Naive thymus-derived CD4-positive, alpha-beta T cell (primary cell): ENCODE data around the gene FAM20A. TPM values are rescaled to one million over a fixed set of nuclear protein-coding genes. Genes with fewer than 3 reads are reported as not detected.

Experiments used
- ATAC-seq: fragments of 150-1000 bp; cut with Tn5 transposase; 2 replicates; pipeline ENCODE4 v1.10.0; 2021; ENCODE audit warnings: mild to moderate bottlenecking, moderate library complexity
- CTCF ChIA-PET: fragments of 350-600 bp; sonication (Branson Sonifier 250); formaldehyde crosslinking; loops from one replicate; lab custom pipeline; 2021; ENCODE audit warnings: antibody characterized with exemption; lab: Charles Lee
- POLR2A ChIA-PET: fragments of 350-600 bp; sonication (Branson Sonifier 250); formaldehyde crosslinking; loops from one replicate; lab custom pipeline; 2021; ENCODE audit warnings: antibody characterized with exemption, inconsistent platforms; lab: Charles Lee
- DNase-seq, 9 donors: peaks; one replicate each; pipeline versions ENCODE4 v3.0.0 to v3.0.0-alpha.2; 2020 to 2022; ENCODE audit warnings: mixed read lengths in 1 of 9
- H3K27ac ChIP-seq: one replicate; pipeline ENCODE4 v1.7.0; 2013; ENCODE audit warnings: mild to moderate bottlenecking, low read depth, low read length, moderate library complexity
- H3K27me3 ChIP-seq, 2 donors: one replicate each; pipeline ENCODE4 v1.7.0; 2013; ENCODE audit warnings: low read length in 2 of 2, mild to moderate bottlenecking in 2 of 2, moderate library complexity in 2 of 2; ENCODE audit not compliant: control insufficient read depth in 2 of 2, insufficient read depth in 2 of 2
- H3K36me3 ChIP-seq, 3 experiments: 1 replicate in 2 of 3; 2 replicates in 1 of 3; pipeline ENCODE4 v1.7.0; 2013; ENCODE audit warnings: low read length in 3 of 3, mild to moderate bottlenecking in 3 of 3, moderate library complexity in 1 of 3; ENCODE audit not compliant: insufficient read depth in 3 of 3, control insufficient read depth in 2 of 3
- H3K4me1 ChIP-seq, 2 donors: one replicate each; pipeline ENCODE4 v1.7.0; 2013; ENCODE audit warnings: low read length in 2 of 2, mild to moderate bottlenecking in 2 of 2, moderate library complexity in 1 of 2; ENCODE audit not compliant: control insufficient read depth in 2 of 2, insufficient read depth in 2 of 2
- H3K4me3 ChIP-seq: 2 replicates; pipeline ENCODE4 v1.7.0; 2013; ENCODE audit warnings: mild to moderate bottlenecking, low read length
- H3K9me3 ChIP-seq, 3 experiments: 1 replicate in 2 of 3; 2 replicates in 1 of 3; pipeline ENCODE4 v1.7.0; 2013; ENCODE audit warnings: low read length in 3 of 3; ENCODE audit not compliant: control insufficient read depth in 2 of 3
- H3K27ac Mint-ChIP-seq, 9 donors: one replicate each; pipeline ENCODE4 v1.8.0; 2020 to 2022; ENCODE audit warnings: mixed read lengths in 9 of 9, mild to moderate bottlenecking in 8 of 9, moderate library complexity in 5 of 9, inconsistent platforms in 2 of 9
- H3K27me3 Mint-ChIP-seq, 5 donors: one replicate each; pipeline ENCODE4 v1.8.0; 2021 to 2022; ENCODE audit warnings: mixed read lengths in 5 of 5, mild to moderate bottlenecking in 1 of 5
- H3K36me3 Mint-ChIP-seq, 5 donors: one replicate each; pipeline ENCODE4 v1.8.0; 2020 to 2022; ENCODE audit warnings: mixed read lengths in 5 of 5, mild to moderate bottlenecking in 3 of 5, inconsistent platforms in 1 of 5
- H3K4me1 Mint-ChIP-seq, 7 donors: one replicate each; pipeline ENCODE4 v1.8.0; 2020 to 2022; ENCODE audit warnings: mixed read lengths in 7 of 7, mild to moderate bottlenecking in 3 of 7, inconsistent platforms in 1 of 7
- H3K4me3 Mint-ChIP-seq, 10 donors: one replicate each; pipeline ENCODE4 v1.8.0; 2020 to 2022; ENCODE audit warnings: mild to moderate bottlenecking in 10 of 10, mixed read lengths in 10 of 10, moderate library complexity in 6 of 10, inconsistent platforms in 2 of 10
- H3K9me3 Mint-ChIP-seq, 11 donors: one replicate each; pipeline ENCODE4 v1.8.0; 2020 to 2022; ENCODE audit warnings: mixed read lengths in 11 of 11, mild to moderate bottlenecking in 4 of 11, inconsistent platforms in 1 of 11, moderate library complexity in 1 of 11
- intact Hi-C, 2 donors: fragments of 100-400 bp; cut with micrococcal nuclease; formaldehyde crosslinking; loops; one replicate each; pipeline ENCODE4 v1.15.1; 2023
- polyA plus RNA-seq, 2 donors: library from polyadenylated mRNA; unstranded; fragments of 300-500 nt; fragmentation: Illumina TruSeq; gene quantifications; one replicate each; pipeline ENCODE4 v1.2.3, GENCODE V29; 2021
- total RNA-seq, 6 experiments: library from RNA in 5 of 6; stranded (reverse) in 5 of 6; gene quantifications; 1 replicate in 5 of 6; 2 replicates in 1 of 6; pipeline ENCODE4 v1.2.3 and lab custom pipeline; 2021 to 2026

FAM20A gene
- total and polyA plus RNA-seq, 7 experiments from 2014 or later, result 0.19 to 2.9 (median 0.42) TPM; not detected in 4

- H3K4me3 Mint-ChIP-seq, result peak overlapping the region; percentile 89 to 100 (median 100)
- Histone ChIP-seq H3K9me3 (no peaks in the 10 kb centered on the region), H3K27me3 (no peaks in the 10 kb centered on the region), H3K36me3 (peaks cover 4 to 34% (median 8%) of the 10 kb centered on the region in 3 experiments), H3K4me3 (peak overlapping the region; percentile 97), H3K4me1 (peaks cover 13 to 22% of the 10 kb centered on the region in 2 donors), H3K27ac (peak overlapping the region; percentile 98)
- CTCF ChIA-PET, result no interaction called here
- intact Hi-C loops, result loop anchor here (2.0 to 10.0 kb wide), 7 partner anchors 47 to 1137 kb away; partner anchors contain the start of genes AMZ2 (in 1 of the 2), MAP2K6 (in 1 of the 2) and PITPNC1 (in 1 of the 2)
- POLR2A ChIA-PET, result no interaction called here
- peaks cover 35 to 71% (median 61%) of the 10 kb centered on the region in 7 donors for H3K4me1 Mint-ChIP-seq
- H3K27ac Mint-ChIP-seq, result peak overlapping the region; percentile 91 to 100 (median 99)
- H3K9me3 Mint-ChIP-seq, result peaks cover 0 to 5% (median 0%) of the 10 kb centered on the region in 11 donors
- H3K27me3 Mint-ChIP-seq, result no peaks in the 10 kb centered on the region
- H3K36me3 Mint-ChIP-seq, result peaks cover 8 to 29% (median 25%) of the 10 kb centered on the region in 5 donors
- ATAC-seq (no peak), DNase-seq (no peak)
These were observed 87.2 kb downstream of the FAM20A start for GRCh38 chr17:68513932-68514331.

GRCh38 chr17:68512960-68513474 lies 88.2 kb downstream of the FAM20A start:
- no peaks in the 10 kb centered on the region for H3K27me3 Mint-ChIP-seq
- ATAC-seq (no peak), DNase-seq (peak in 3 of 9 donors; percentile 19 to 40 (median 28))
- Histone ChIP-seq H3K9me3 (no peaks in the 10 kb centered on the region), H3K4me3 (peak overlapping the region; percentile 97), H3K27me3 (no peaks in the 10 kb centered on the region), H3K27ac (peak overlapping the region; percentile 98), H3K4me1 (peaks cover 13 to 22% of the 10 kb centered on the region in 2 donors), H3K36me3 (peaks cover 4 to 25% (median 8%) of the 10 kb centered on the region in 3 experiments)
- H3K27ac Mint-ChIP-seq, result peak overlapping the region; percentile 91 to 100 (median 99)
- ChIA-PET CTCF (no interaction called here), POLR2A (interaction anchor here (0.7 kb wide), 1 partner anchor 795 kb away, joined by 3 read pairs; no protein-coding TSS in a partner anchor)
- intact Hi-C loops, result loop anchor here (1.0 to 10.0 kb wide), 13 partner anchors 25 to 1136 kb away; partner anchors contain the start of genes ABCA5 (in 2 of the 2), KPNA2 (in 2 of the 2), NOL11 (in 2 of the 2) and AMZ2 (in 1 of the 2)
- H3K4me1 Mint-ChIP-seq, result peaks cover 34 to 72% (median 56%) of the 10 kb centered on the region in 7 donors
- H3K36me3 Mint-ChIP-seq, result peaks cover 8 to 26% (median 22%) of the 10 kb centered on the region in 5 donors
- H3K4me3 Mint-ChIP-seq, result peak overlapping the region; percentile 89 to 100 (median 100)
- peaks cover 0 to 5% (median 0%) of the 10 kb centered on the region in 11 donors for H3K9me3 Mint-ChIP-seq

- ChIA-PET POLR2A (interaction anchor here (0.7 to 1.0 kb wide), 3 partner anchors 9 to 794 kb away, joined by 3 to 5 read pairs (median 3); partner anchors contain the start of gene ARSG), CTCF (interaction anchor here (0.6 kb wide), 1 partner anchor 485 kb away, joined by 5 read pairs; no protein-coding TSS in a partner anchor)
- ATAC-seq (peak; percentile 92), DNase-seq (peak; percentile 84 to 96 (median 94))
- no peaks in the 10 kb centered on the region for H3K27me3 Mint-ChIP-seq
- intact Hi-C loops, result loop anchor here (1.0 to 10.0 kb wide), 13 partner anchors 24 to 1135 kb away; partner anchors contain the start of genes ABCA5 (in 2 of the 2), KPNA2 (in 2 of the 2), NOL11 (in 2 of the 2) and AMZ2 (in 1 of the 2)
- no peaks in the 10 kb centered on the region for H3K27me3 ChIP-seq
- H3K9me3 Mint-ChIP-seq, result peaks cover 0 to 5% (median 0%) of the 10 kb centered on the region in 11 donors
- H3K9me3 ChIP-seq, result no peaks in the 10 kb centered on the region
- H3K4me3 ChIP-seq, result peak within 1 kb of the TSS; percentile 97
- peak within 1 kb of the TSS; percentile 98 for H3K27ac ChIP-seq
- H3K36me3 Mint-ChIP-seq, result peaks cover 8 to 20% (median 18%) of the 10 kb centered on the region in 5 donors
- peaks cover 34 to 74% (median 50%) of the 10 kb centered on the region in 7 donors for H3K4me1 Mint-ChIP-seq
- peak within 1 kb of the TSS; percentile 91 to 100 (median 100) for H3K27ac Mint-ChIP-seq
- peaks cover 4 to 19% (median 8%) of the 10 kb centered on the region in 3 experiments for H3K36me3 ChIP-seq
- H3K4me3 Mint-ChIP-seq, result peak within 1 kb of the TSS; percentile 89 to 100 (median 100)
- H3K4me1 ChIP-seq, result peaks cover 13 to 22% of the 10 kb centered on the region in 2 donors
These were observed 88.8 kb downstream of the FAM20A start, which contains the start of gene PRKAR1A for GRCh38 chr17:68512247-68512959. TSS of gene PRKAR1A (plus strand) at chr17:68512430. CDS start at chr17:68515400, 2,970 bp downstream.

GRCh38 chr17:68511671-68512246 lies 89.4 kb downstream of the FAM20A start:
- peak overlapping the region; percentile 89 to 100 (median 99) for H3K4me3 Mint-ChIP-seq
- H3K36me3 Mint-ChIP-seq, result peaks cover 3 to 15% (median 12%) of the 10 kb centered on the region in 5 donors
- POLR2A ChIA-PET, result interaction anchor here (0.7 to 1.3 kb wide), 3 partner anchors 8 to 220 kb away, joined by 3 to 5 read pairs (median 4); partner anchors contain the start of gene ARSG
- H3K27me3 ChIP-seq, result no peaks in the 10 kb centered on the region
- intact Hi-C loops, result loop anchor here (1.0 to 10.0 kb wide), 13 partner anchors 23 to 1134 kb away; partner anchors contain the start of genes ABCA5 (in 2 of the 2), KPNA2 (in 2 of the 2), NOL11 (in 2 of the 2) and AMZ2 (in 1 of the 2)
- ATAC-seq, result peak; percentile 63
- peak overlapping the region; percentile 97 for H3K4me3 ChIP-seq
- H3K4me1 Mint-ChIP-seq, result peaks cover 33 to 74% (median 46%) of the 10 kb centered on the region in 7 donors
- peaks cover 13 to 22% of the 10 kb centered on the region in 2 donors for H3K4me1 ChIP-seq
- CTCF ChIA-PET, result no interaction called here
- no peaks in the 10 kb centered on the region for H3K27me3 Mint-ChIP-seq
- DNase-seq, result peak in 3 of 9 donors; percentile 25 to 75 (median 74)
- peaks cover 0 to 14% (median 4%) of the 10 kb centered on the region in 3 experiments for H3K36me3 ChIP-seq
- peaks cover 0 to 6% (median 0%) of the 10 kb centered on the region in 11 donors for H3K9me3 Mint-ChIP-seq
- peak overlapping the region; percentile 91 to 100 (median 100) for H3K27ac Mint-ChIP-seq
- H3K27ac ChIP-seq, result peak overlapping the region; percentile 98
- no peaks in the 10 kb centered on the region for H3K9me3 ChIP-seq

GRCh38 chr17:68511254-68511670 lies 89.9 kb downstream of the FAM20A start:
- Mint-ChIP-seq H3K9me3 (peaks cover 0 to 6% (median 0%) of the 10 kb centered on the region in 11 donors), H3K4me3 (peak overlapping the region; percentile 72 to 99 (median 84)), H3K27me3 (no peaks in the 10 kb centered on the region), H3K27ac (peak overlapping the region; percentile 78 to 100 (median 91)), H3K36me3 (peaks cover 3 to 13% (median 9%) of the 10 kb centered on the region in 5 donors), H3K4me1 (peaks cover 30 to 72% (median 43%) of the 10 kb centered on the region in 7 donors)
- DNase-seq (peak in 1 of 9 donors; percentile 18), ATAC-seq (no peak)
- intact Hi-C loops, result loop anchor here (5.0 to 10.0 kb wide), 4 partner anchors 164 to 1134 kb away; partner anchors contain the start of genes MAP2K6 (in 1 of the 2) and PITPNC1 (in 1 of the 2)
- Histone ChIP-seq H3K27me3 (no peaks in the 10 kb centered on the region), H3K27ac (peak overlapping the region; percentile 98), H3K4me1 (peaks cover 13 to 22% of the 10 kb centered on the region in 2 donors), H3K36me3 (peaks cover 0 to 12% (median 4%) of the 10 kb centered on the region in 3 experiments), H3K4me3 (peak overlapping the region; percentile 97), H3K9me3 (no peaks in the 10 kb centered on the region)
- CTCF ChIA-PET, result interaction anchor here (1.4 kb wide), 1 partner anchor 45 kb away, joined by 3 read pairs; no protein-coding TSS in a partner anchor
- POLR2A ChIA-PET, result interaction anchor here (0.9 to 1.3 kb wide), 2 partner anchors 9 to 15 kb away, joined by 3 to 4 read pairs; no protein-coding TSS in a partner anchor
